ENCODE results near the gene DOCK7.

GRCh38 chr1:62608905-62609304, 79.3 kb downstream of the DOCK7 start:
- TF ChIP-seq EGR1 (IDR thresholded peaks at IDR 0.05; ENCODE audit: borderline replicate concordance, low read depth, low read length) = no peak
- no peak for TF ChIP-seq HDAC2 (IDR thresholded peaks at IDR 0.05; ENCODE audit: borderline replicate concordance in 1 of 2, low read depth in 2 of 2, low read length in 2 of 2)

Measured in H1 (cell line).